ENCODE data around the gene GRID2. TPM values are rescaled to one million over a fixed set of nuclear protein-coding genes. Genes with fewer than 3 reads are reported as not detected.

The GRID2 gene
- total RNA-seq, 2 donors from 2014 or later, result 0.28 TPM; not detected in 1

GRCh38 chr4:92654084-92654483 lies 350.3 kb downstream of the GRID2 start:
- H3K36me3 ChIP-seq, result no peaks in the 10 kb centered on the region
- no peak overlapping the region for H3K4me3 ChIP-seq
- H3K9me3 ChIP-seq, result no peaks in the 10 kb centered on the region
- no peaks in the 10 kb centered on the region for H3K4me1 ChIP-seq (ENCODE audit: control insufficient read depth in 1 of 2, low read depth in 2 of 2)
- no peak overlapping the region for H3K27ac ChIP-seq
- DNase-seq (ENCODE audit: low spot score), result no peak
- no peaks in the 10 kb centered on the region for H3K27me3 ChIP-seq (replicated peaks; ENCODE audit: insufficient read depth)
- TF ChIP-seq CTCF (IDR thresholded peaks at IDR 0.05), result no peak
- no peak for ATAC-seq (ENCODE audit: insufficient number of reproducible peaks, low FRiP score, low read depth)

- no peaks in the 10 kb centered on the region for H3K4me1 ChIP-seq (ENCODE audit: control insufficient read depth in 1 of 2, low read depth in 2 of 2)
- H3K9me3 ChIP-seq, result no peaks in the 10 kb centered on the region
- no peaks in the 10 kb centered on the region for H3K27me3 ChIP-seq (replicated peaks; ENCODE audit: insufficient read depth)
- H3K36me3 ChIP-seq, result no peaks in the 10 kb centered on the region
- TF ChIP-seq CTCF (IDR thresholded peaks at IDR 0.05), result no peak
- no peak for DNase-seq (ENCODE audit: low spot score)
- H3K4me3 ChIP-seq, result no peak overlapping the region
- ATAC-seq (ENCODE audit: insufficient number of reproducible peaks, low FRiP score, low read depth), result no peak
- no peak overlapping the region for H3K27ac ChIP-seq
Measured at GRCh38 chr4:92657695-92658094, 353.9 kb downstream of the GRID2 start.

- Histone ChIP-seq H3K4me3 (no peak overlapping the region), H3K4me1 (ENCODE audit: control insufficient read depth in 1 of 2, low read depth in 2 of 2) (no peaks in the 10 kb centered on the region), H3K27ac (no peak overlapping the region), H3K27me3 (replicated peaks; ENCODE audit: insufficient read depth) (no peaks in the 10 kb centered on the region), H3K9me3 (no peaks in the 10 kb centered on the region), H3K36me3 (no peaks in the 10 kb centered on the region)
- DNase-seq (ENCODE audit: low spot score), result no peak
- no peak for ATAC-seq (ENCODE audit: insufficient number of reproducible peaks, low FRiP score, low read depth)
- TF ChIP-seq CTCF (IDR thresholded peaks at IDR 0.05), result no peak
Measured at GRCh38 chr4:92658318-92658717, 354.6 kb downstream of the GRID2 start.

- Histone ChIP-seq H3K9me3 (no peaks in the 10 kb centered on the region), H3K4me3 (no peak overlapping the region), H3K27me3 (replicated peaks; ENCODE audit: insufficient read depth) (no peaks in the 10 kb centered on the region), H3K36me3 (no peaks in the 10 kb centered on the region), H3K4me1 (ENCODE audit: control insufficient read depth in 1 of 2, low read depth in 2 of 2) (no peaks in the 10 kb centered on the region), H3K27ac (no peak overlapping the region)
- DNase-seq (ENCODE audit: low spot score), result no peak
- ATAC-seq (ENCODE audit: insufficient number of reproducible peaks, low FRiP score, low read depth), result no peak
- no peak for TF ChIP-seq CTCF (IDR thresholded peaks at IDR 0.05)
Measured at GRCh38 chr4:92677805-92678204, 374.0 kb downstream of the GRID2 start.

GRCh38 chr4:92678292-92678691 lies 374.5 kb downstream of the GRID2 start:
- no peaks in the 10 kb centered on the region for H3K4me1 ChIP-seq (ENCODE audit: control insufficient read depth in 1 of 2, low read depth in 2 of 2)
- no peaks in the 10 kb centered on the region for H3K36me3 ChIP-seq
- ATAC-seq (ENCODE audit: insufficient number of reproducible peaks, low FRiP score, low read depth) (no peak), DNase-seq (ENCODE audit: low spot score) (no peak)
- no peak overlapping the region for H3K27ac ChIP-seq
- TF ChIP-seq CTCF (IDR thresholded peaks at IDR 0.05), result no peak
- no peaks in the 10 kb centered on the region for H3K9me3 ChIP-seq
- H3K27me3 ChIP-seq (replicated peaks; ENCODE audit: insufficient read depth), result no peaks in the 10 kb centered on the region
- no peak overlapping the region for H3K4me3 ChIP-seq

All from thoracic aorta (tissue), 2 donors.